Non-pigmented ciliary epithelial cell (primary cell): ENCODE measurements around the gene MRPL17.

Experiments
- DNase-seq: peaks from one replicate; pipeline ENCODE4 v3.0.0-alpha.2; 2010; ENCODE audit warnings: low read depth

MRPL17 gene

GRCh38 chr11:6632116-6633073 is 50.7 kb downstream of the MRPL17 start:
- no peak for DNase-seq

- no peak for DNase-seq
Observed at GRCh38 chr11:6631361-6631890, 51.7 kb downstream of the MRPL17 start.

- DNase-seq: no peak
Observed at GRCh38 chr11:6630632-6631291, 52.4 kb downstream of the MRPL17 start.
